HG02798 (cell line): Measurements from ENCODE around the gene OR10H5.
"Not testable (repeated sequence)": the region's sequence is repeated elsewhere in the genome, so short reads cannot be mapped to it uniquely, and the experiment has no call there.

Experiments used
- ATAC-seq: cut with Tn5 transposase; IDR thresholded peaks from one replicate; pipeline ENCODE4 v1.9.1; 2021; ENCODE audit warnings: mild to moderate bottlenecking; ENCODE audit not compliant: unreplicated experiment, poor library complexity

OR10H5 gene

GRCh38 chr19:15841875-15842569 is 54.6 kb downstream of the OR10H5 start:
- no peak for ATAC-seq

- ATAC-seq, result no peak
Measured at GRCh38 chr19:15843203-15843893, 55.9 kb downstream of the OR10H5 start.

GRCh38 chr19:15843894-15844222 is 56.4 kb downstream of the OR10H5 start:
- not testable (repeated sequence) for ATAC-seq

DNA sequence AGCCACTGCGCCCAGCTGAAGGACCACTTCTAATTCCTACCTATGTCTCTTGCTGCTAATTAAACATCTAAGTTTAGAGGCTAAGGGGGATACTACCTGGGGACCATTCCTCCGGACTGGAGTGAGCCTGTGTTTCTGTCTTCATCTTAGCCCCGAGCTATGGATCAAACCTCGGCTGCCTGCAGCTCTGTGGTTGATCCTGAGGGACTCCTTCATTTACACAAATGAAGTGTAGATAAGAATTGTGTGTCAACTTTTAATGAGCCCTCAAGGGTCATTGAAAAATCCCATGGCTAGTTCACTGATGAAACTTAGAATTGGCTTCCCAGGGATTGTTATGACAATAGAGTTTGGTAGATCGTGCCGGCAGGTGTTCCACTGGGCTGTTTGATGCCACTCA is 59.5 kb downstream of the OR10H5 start:
- no peak for ATAC-seq

DNA sequence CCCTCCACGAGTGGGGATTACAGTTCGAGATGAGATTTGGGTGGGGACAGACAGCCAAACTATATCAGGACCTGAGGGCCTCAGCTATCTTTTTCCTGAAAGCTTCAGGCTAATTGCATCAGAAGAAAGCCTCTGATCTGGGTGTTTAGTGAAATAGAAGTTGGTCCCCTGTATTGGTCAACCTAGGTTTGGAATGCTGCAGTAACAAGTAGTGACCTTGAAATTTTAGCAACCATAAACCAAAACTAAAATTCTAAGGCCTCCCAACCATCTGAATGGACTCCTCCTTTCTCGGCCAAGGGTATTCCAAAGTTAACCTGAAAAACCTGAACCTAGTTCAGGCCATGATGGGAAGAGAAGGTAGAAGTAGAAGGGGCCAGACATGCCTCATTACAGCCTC is 62.9 kb downstream of the OR10H5 start:
- ATAC-seq, result no peak
